Measurements from ENCODE around the gene CDH6.

- no peak for TF ChIP-seq CTCF (conservative IDR thresholded peaks at IDR 0.05)
- no peak for TF ChIP-seq ZFX (IDR thresholded peaks at IDR 0.05)
Observed at GRCh38 chr5:31332160-31332559, 138.7 kb downstream of the CDH6 start.

All from C4-2B (cell line).